ENCODE measurements around the gene SLC2A13.
"Not testable (repeated sequence)": the region's sequence is repeated elsewhere in the genome, so short reads cannot be mapped to it uniquely, and the experiment has no call there.

SLC2A13 gene

GRCh38 chr12:39928181-39928899 is 177.5 kb downstream of the SLC2A13 start:
- no peak for DNase-seq (ENCODE audit: low read depth in 2 of 2)

DNA sequence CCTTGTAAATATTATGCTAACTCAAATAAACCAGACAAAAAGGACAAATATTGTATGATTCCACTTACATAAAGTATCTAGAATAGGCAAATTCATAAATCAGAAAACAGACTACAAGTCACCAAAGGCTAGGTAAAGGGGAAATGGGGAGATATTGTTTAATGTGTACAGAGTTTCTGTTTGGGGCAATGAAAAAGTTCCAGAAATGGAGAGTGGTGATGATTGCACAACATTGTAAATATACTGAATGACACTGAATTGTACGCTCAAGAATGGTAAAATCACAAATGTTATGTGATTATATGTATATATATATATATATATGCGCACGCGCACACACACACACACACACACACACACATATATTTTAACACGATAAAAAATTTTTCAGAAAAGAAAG is 182.5 kb downstream of the SLC2A13 start:
- DNase-seq (ENCODE audit: low read depth in 2 of 2) = no peak

DNA sequence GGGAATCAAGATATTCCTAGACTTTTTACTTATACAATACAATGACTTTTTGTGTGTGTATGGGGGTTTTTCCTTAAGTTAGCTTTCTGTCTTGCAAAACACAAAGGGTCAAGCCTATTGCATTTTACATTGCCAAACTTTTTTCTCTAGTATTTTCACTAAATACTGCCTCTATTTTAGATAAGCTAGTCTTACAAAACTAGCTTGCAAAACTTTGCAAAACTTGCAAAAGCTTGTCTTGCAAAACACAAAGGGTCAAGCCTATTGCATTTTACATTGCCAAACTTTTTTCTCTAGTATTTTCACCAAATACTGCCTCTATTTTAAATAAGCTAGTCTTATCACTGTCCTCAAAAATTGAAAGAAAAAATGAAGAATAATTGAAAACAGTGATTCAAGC is 183.3 kb downstream of the SLC2A13 start:
- not testable (repeated sequence) for DNase-seq (ENCODE audit: low read depth in 2 of 2)

GRCh38 chr12:39920647-39921046 is 185.2 kb downstream of the SLC2A13 start:
- DNase-seq (ENCODE audit: low read depth in 2 of 2) = no peak

DNA sequence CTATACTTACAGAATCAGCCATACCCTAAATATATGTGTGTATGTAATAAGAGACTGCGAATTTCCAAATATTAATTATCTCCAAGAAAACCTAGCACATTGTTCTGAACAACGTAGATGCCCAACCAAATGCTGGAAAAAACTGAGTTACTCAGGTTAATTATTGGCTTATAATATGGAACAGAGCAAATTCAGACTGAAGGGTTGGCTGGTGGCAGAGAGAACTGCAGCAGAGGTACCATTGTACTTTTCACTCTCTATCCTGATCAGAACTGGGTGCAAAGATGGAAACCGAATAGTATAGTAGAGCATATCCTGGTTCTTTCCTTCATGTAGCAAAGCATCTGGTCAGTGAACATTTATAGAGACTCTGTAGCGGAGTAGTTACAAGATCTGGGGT is 185.7 kb downstream of the SLC2A13 start:
- DNase-seq (ENCODE audit: low read depth in 2 of 2) = no peak

DNA sequence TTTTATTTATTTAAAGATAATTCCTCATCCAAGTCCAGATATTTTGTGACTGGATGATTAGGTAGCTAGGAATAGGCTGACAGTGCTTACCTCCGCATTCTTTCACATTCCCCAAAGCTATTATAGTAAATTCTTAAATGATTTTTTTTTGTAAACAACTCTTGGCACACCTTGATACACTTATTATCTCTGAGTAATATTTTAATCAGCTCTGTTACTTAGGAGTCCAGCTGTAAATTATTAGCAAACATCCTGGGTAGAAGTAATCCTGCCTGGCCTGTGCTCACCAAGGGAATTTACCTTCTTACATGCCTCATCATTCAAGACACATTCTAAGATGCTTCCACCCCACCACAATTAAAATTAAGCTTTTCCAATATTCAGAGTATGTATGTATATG is 186.1 kb downstream of the SLC2A13 start:
- no peak for DNase-seq (ENCODE audit: low read depth in 2 of 2)

DNA sequence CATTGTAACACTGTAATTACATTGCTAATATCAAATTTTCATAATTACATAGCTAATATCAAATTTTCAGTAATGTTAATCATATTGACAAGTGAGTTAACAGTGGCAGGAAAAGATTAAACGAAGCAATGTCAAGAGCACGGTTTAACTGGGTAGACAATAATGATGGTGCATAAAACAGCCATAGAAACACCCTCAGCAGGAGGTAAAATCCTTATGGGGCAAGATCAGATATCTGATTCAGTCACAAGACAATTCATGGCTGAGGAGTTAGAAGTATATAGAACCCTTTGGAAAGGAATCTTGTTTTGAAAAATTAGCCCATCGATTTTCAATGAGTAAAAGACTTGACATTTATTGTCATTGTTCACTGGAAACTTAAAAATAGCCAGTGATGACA is 190.6 kb downstream of the SLC2A13 start:
- no peak for DNase-seq (ENCODE audit: low read depth in 2 of 2)

DNA sequence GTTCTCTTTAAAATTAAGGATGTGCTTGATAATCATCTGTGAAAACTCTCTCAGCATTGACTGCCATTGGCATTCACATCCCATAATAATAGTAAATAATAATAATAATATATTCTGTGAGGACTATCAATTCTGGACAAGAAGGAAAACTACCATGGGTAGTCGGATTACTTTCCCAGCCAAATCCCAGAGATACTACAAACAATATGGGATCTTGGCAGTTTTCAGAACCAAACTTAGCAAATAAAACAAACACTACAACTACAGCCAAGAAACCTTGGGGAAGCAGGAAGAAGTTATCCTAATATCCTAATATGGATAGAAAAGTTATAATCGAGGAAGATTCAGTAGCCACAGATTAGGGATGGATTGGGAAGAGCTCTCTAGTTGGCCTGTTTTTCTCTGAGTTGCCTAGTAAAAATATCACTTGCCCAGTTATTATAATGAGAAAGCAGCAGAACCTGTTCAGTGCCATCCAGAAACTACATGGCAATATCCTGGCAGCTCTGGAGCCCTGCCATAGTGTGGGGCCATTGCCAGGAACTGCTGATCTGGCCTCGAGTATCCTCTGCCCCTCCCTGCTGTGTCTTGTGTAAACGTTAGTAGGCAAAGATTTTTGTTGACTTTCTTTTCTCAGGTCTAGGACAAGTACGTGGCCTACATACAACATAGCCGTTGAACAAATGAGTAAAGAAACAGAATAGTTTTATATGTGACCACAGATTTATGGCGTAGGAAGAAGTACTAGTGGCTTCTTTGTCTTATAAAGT is 193.5 kb downstream of the SLC2A13 start:
- DNase-seq (ENCODE audit: low read depth in 2 of 2) = no peak

- no peak for DNase-seq (ENCODE audit: low read depth in 2 of 2)
Measured at GRCh38 chr12:39906237-39906636, 199.6 kb downstream of the SLC2A13 start.

DNA sequence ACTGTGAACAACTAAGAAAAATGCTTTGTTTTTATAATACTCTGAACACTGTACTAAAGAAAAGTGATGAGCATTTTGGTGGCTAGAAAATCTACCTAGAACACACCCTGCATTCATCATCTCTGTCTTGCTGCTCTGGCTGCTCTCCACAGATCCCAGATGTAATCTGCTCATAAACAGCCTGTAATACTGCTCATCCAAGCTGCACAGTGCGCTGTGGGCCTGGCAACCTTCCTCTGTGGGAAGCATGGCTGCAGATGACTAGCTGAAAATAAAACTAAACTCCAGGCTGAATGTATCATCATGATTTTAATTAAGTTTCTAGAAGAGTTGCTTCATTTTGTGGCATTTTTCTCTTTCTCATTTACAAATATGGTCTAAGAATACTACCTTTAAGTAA is 200.7 kb downstream of the SLC2A13 start:
- peak; percentile 18 to 21 for DNase-seq (ENCODE audit: low read depth in 2 of 2)

- no peak for DNase-seq (ENCODE audit: low read depth in 2 of 2)
Measured at GRCh38 chr12:39902821-39903220, 203.1 kb downstream of the SLC2A13 start.

- DNase-seq (ENCODE audit: low read depth in 2 of 2) = no peak
Measured at GRCh38 chr12:39897315-39897714, 208.6 kb downstream of the SLC2A13 start.

DNA sequence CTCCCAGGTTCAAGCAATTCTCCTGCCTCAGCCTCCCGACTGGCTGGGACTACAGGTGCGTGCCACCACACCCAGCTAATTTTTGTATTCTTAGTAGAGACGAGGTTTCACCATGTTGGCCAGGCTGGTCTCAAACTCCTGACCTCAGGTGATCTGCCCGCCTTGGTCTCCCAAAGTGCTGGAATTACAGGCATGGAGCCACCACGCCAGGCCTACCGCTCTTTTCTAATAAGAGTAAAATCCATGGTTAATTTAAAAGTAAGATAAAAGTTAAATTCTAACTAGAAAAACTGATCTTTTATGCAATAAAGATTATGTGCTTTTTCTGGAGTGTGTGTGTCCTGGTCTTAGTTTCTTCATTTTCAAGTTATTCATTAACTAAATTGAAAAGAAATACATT is 212.5 kb downstream of the SLC2A13 start:
- not testable (repeated sequence) for DNase-seq (ENCODE audit: low read depth in 2 of 2)

- no peak for DNase-seq (ENCODE audit: low read depth in 2 of 2)
Measured at GRCh38 chr12:39892146-39892545, 213.7 kb downstream of the SLC2A13 start.

DNA sequence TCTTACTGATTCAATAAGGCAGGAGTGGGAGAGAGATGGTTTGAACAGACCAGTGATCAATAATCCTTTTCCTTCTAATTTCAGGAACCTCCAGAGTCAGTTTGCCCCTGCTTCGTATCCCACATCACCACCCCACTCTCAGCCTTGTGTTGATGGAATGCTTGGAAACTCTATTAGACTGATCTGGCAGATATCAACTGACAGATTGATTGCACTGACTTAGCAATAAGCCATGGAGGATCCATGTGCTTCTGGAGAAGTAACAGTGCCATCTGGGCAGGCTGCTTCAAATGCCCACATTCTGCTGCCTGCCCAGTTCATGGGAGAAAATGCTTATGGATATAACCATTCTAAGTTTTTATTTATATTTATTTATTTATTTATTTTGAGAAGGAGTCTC is 218.0 kb downstream of the SLC2A13 start:
- DNase-seq (ENCODE audit: low read depth in 2 of 2) = no peak

- DNase-seq (ENCODE audit: low read depth in 2 of 2) = no peak
Measured at GRCh38 chr12:39886106-39886505, 219.8 kb downstream of the SLC2A13 start.

- DNase-seq (ENCODE audit: low read depth in 2 of 2) = no peak
Measured at GRCh38 chr12:39884616-39885125, 221.2 kb downstream of the SLC2A13 start.

- DNase-seq (ENCODE audit: low read depth in 2 of 2) = no peak
Measured at GRCh38 chr12:39883411-39883810, 222.5 kb downstream of the SLC2A13 start.

DNA sequence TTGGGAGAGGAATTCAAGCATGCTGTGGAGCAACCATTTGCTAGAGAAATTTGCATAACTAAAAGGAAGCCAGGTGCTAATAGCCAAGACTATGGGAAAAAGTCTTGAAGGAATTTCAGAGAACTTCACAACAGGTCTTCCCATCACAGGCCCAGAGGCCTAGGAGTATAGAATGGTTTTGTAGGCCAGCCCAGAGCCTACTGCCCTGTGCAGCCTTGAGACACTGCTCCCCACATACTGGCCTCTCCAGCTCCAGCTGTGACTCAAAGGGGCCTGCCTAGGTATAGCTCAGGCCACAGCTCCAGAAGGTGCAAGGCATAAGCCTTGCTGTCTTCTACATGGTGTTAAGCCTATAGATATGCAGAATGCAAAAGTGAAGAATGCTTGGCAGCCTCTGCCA is 227.1 kb downstream of the SLC2A13 start:
- DNase-seq (ENCODE audit: low read depth in 2 of 2) = no peak

GRCh38 chr12:39875721-39876120 is 230.2 kb downstream of the SLC2A13 start:
- no peak for DNase-seq (ENCODE audit: low read depth in 2 of 2)

DNA sequence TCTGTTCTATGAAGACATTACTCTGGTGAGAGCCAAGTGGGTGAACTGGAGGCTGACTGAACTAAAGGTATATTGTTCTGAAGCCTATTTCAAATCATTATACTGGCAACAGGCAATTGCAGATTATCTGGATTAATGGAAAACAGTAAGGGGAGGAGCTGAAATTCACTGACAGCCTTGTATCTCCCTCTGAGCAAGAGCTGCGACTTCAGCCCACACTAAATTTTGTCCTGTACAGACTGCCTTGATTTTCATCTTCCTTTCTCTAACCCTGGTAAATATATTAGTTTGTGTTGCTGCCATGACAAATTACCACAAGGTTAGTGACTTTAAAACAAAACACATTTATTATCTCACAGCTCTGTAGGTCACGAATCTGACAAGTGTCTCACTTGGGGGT is 231.1 kb downstream of the SLC2A13 start:
- no peak for DNase-seq (ENCODE audit: low read depth in 2 of 2)

DNA sequence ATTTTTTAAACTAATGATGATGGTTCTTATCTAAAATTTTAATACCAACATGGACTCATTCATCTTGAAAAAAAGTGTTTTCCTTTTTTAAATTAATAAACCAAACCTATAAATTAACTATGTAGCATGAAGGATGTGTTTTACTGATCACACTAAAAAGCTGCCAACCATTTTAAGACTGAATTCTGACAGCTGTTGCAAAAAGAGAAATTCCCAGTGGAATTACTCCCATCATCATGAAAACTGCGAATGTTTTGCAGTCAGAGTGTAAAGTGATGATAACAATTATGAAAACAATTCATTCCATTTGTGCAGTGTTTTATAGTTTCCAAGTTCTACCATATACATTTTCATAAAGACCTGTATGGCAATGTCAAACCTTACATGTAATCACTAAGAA is 232.8 kb downstream of the SLC2A13 start:
- DNase-seq (ENCODE audit: low read depth in 2 of 2) = no peak

DNA sequence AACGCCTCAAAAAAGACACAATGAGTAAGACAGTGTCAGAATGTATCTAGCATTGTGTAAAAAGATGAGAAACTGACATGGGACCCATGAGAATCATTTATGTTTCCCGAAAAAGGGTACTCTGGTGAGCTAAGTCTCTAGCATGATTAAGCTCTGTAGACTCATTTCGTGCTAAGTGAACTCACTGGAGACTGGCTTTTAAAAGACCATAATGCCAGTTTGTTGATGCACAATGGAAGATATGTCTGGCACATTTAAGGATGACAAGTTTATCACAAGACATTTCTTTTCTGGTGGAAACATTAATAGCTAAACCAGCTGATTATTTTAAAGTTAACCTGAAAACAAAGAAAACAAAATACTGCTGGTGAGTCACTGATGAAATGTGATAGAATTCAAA is 233.5 kb downstream of the SLC2A13 start:
- no peak for DNase-seq (ENCODE audit: low read depth in 2 of 2)
